ENCODE data around the gene SURF6.

SURF6 gene

GRCh38 chr9:133372144-133372543, 36.2 kb upstream of the SURF6 start:
- Histone ChIP-seq H3K36me3 (ENCODE audit: control insufficient read depth in 2 of 2, insufficient read depth in 1 of 2, low read length in 2 of 2) (peaks cover 7 to 57% of the 10 kb centered on the region in 2 experiments; a peak in 2 of 3 replicates), H3K4me1 (ENCODE audit: control insufficient read depth, insufficient read depth, low read length) (no peaks in the 10 kb centered on the region; the same call in 1 of the 2 replicates), H3K27ac (ENCODE audit: extremely low read depth, low read depth, low read length) (no peak overlapping the region), H3K4me3 (ENCODE audit: low read depth, low read length) (no peak overlapping the region), H3K9me3 (ENCODE audit: control insufficient read depth, insufficient read depth, low read depth, low read length) (no peaks in the 10 kb centered on the region)
- ChIA-PET CTCF (interaction anchor here (0.6 to 2.4 kb wide), 4 partner anchors 13 to 221 kb away, joined by 3 to 9 read pairs (median 6); no protein-coding TSS in a partner anchor), POLR2A (interaction anchor here (1.1 to 3.9 kb wide), 7 partner anchors 7 to 87 kb away, joined by 4 to 24 read pairs (median 11); partner anchors contain the start of genes CACFD1, MED22, RPL7A and SURF1)
- TF ChIP-seq ZNF692 (tag by site-specific recombination; IDR thresholded peaks at IDR 0.05) (no peak), ZNF791 (tag by site-specific recombination; IDR thresholded peaks at IDR 0.05) (no peak), ZBTB17 (tag by site-specific recombination; IDR thresholded peaks at IDR 0.05) (no peak), SP3 (tag by site-specific recombination; IDR thresholded peaks at IDR 0.05) (no peak), HOXD13 (CRISPR knock-in tag; IDR thresholded peaks at IDR 0.05; ENCODE audit: borderline replicate concordance) (no peak), KLF1 (tag by site-specific recombination; IDR thresholded peaks at IDR 0.05) (no peak), ZNF664 (tag by site-specific recombination; IDR thresholded peaks at IDR 0.05) (no peak), ZNF677 (tag by site-specific recombination; IDR thresholded peaks at IDR 0.05) (no peak), ZNF704 (tag by site-specific recombination; IDR thresholded peaks at IDR 0.05) (no peak), ZNF155 (tag by site-specific recombination; IDR thresholded peaks at IDR 0.05) (no peak), ZBTB1 (tag by site-specific recombination; IDR thresholded peaks at IDR 0.05) (no peak), KLF9 (tag by site-specific recombination; IDR thresholded peaks at IDR 0.05; ENCODE audit: low read depth) (no peak), GFI1B (tag by site-specific recombination; IDR thresholded peaks at IDR 0.05) (no peak), GLIS1 (tag by site-specific recombination; IDR thresholded peaks at IDR 0.05) (no peak)

GRCh38 chr9:133371261-133371711, 35.3 kb upstream of the SURF6 start:
- Histone ChIP-seq H3K4me3 (ENCODE audit: low read depth, low read length) (no peak overlapping the region), H3K4me1 (ENCODE audit: control insufficient read depth, insufficient read depth, low read length) (no peaks in the 10 kb centered on the region), H3K9me3 (ENCODE audit: control insufficient read depth, insufficient read depth, low read depth, low read length) (no peaks in the 10 kb centered on the region), H3K36me3 (ENCODE audit: control insufficient read depth in 2 of 2, insufficient read depth in 1 of 2, low read length in 2 of 2) (peaks cover 7 to 66% of the 10 kb centered on the region in 2 experiments; a peak in 2 of 3 replicates), H3K27ac (ENCODE audit: extremely low read depth, low read depth, low read length) (no peak overlapping the region)
- ChIA-PET CTCF (interaction anchor here (0.5 to 2.4 kb wide), 5 partner anchors 9 to 355 kb away, joined by 3 to 9 read pairs (median 4); no protein-coding TSS in a partner anchor), POLR2A (interaction anchor here (1.1 to 3.8 kb wide), 6 partner anchors 9 to 88 kb away, joined by 4 to 24 read pairs (median 8); partner anchors contain the start of genes CACFD1, MED22, RPL7A and SURF1)
- TF ChIP-seq RBAK (tag by site-specific recombination; IDR thresholded peaks at IDR 0.05) (no peak), AEBP2 (tag by site-specific recombination; IDR thresholded peaks at IDR 0.05; ENCODE audit: borderline replicate concordance) (no peak), ZNF629 (tag by site-specific recombination; IDR thresholded peaks at IDR 0.05) (no peak), ZNF776 (tag by site-specific recombination; IDR thresholded peaks at IDR 0.05; ENCODE audit: borderline replicate concordance) (no peak), ZNF202 (tag by site-specific recombination; IDR thresholded peaks at IDR 0.05; ENCODE audit: borderline replicate concordance) (no peak), ZNF239 (tag by site-specific recombination; IDR thresholded peaks at IDR 0.05) (no peak), WT1 (tag by site-specific recombination; IDR thresholded peaks at IDR 0.05) (peak; percentile 48; the same call in 1 of the 2 replicates), EGR2 (tag by site-specific recombination; IDR thresholded peaks at IDR 0.05; ENCODE audit: low read depth) (peak; percentile 34; the same call in 1 of the 2 replicates), ZNF274 (IDR thresholded peaks at IDR 0.05; ENCODE audit: low read length) (no peak), ZNF274 (tag by site-specific recombination; IDR thresholded peaks at IDR 0.05; ENCODE audit: borderline replicate concordance) (no peak), ZNF544 (tag by site-specific recombination; IDR thresholded peaks at IDR 0.05) (no peak), ZFP37 (tag by site-specific recombination; IDR thresholded peaks at IDR 0.05) (no peak), ZNF530 (tag by site-specific recombination; IDR thresholded peaks at IDR 0.05; ENCODE audit: low read depth) (no peak), ZNF843 (tag by site-specific recombination; IDR thresholded peaks at IDR 0.05) (no peak), ZBTB11 (tag by site-specific recombination; conservative IDR thresholded peaks at IDR 0.05; ENCODE audit: low read depth) (no peak), SALL2 (tag by site-specific recombination; IDR thresholded peaks at IDR 0.05; ENCODE audit: borderline replicate concordance) (no peak)
